ENCODE measurements around the gene PSEN2.

DNA sequence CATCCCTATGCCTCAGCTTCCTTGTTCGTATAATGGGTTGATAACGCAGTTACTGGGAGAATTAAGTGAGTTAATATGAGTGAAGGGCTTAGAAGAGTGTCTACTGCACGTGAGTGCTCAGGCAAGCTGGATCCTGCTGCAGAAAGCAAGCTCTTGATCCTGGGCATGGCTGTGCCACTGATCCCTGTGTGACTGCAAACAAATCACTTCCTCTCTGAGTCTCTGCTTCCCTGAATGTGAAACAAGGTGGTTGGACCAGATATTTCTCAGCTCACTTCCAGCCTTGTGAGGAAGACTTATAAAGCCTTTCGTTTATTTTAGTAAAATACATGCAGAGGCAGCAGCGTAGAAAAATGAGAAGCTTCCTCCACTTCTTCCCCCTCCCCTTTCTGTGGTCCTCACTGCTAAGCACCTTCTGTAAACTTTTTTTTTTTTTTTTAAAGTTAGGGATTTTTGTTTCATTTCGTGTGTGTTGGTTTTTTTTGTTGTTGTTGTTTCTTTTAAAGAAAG is 13.8 kb downstream of the PSEN2 start:
- TF ChIP-seq RBM34 (IDR thresholded peaks at IDR 0.05; ENCODE audit: borderline replicate concordance, insufficient read depth, low read length): no peak
- TF ChIP-seq ELF1 (tag; IDR thresholded peaks at IDR 0.05): no peak
- no peak for TF ChIP-seq ZNF224 (CRISPR knock-in tag; IDR thresholded peaks at IDR 0.05)
- no peak for TF ChIP-seq EZH2 (IDR thresholded peaks at IDR 0.05; ENCODE audit: borderline replicate concordance, low read depth, low read length)
- no peak for TF ChIP-seq ZNF133 (CRISPR knock-in tag; IDR thresholded peaks at IDR 0.05)
- TF ChIP-seq ZFX (CRISPR knock-in tag; IDR thresholded peaks at IDR 0.05): no peak
- TF ChIP-seq E2F3 (CRISPR knock-in tag; IDR thresholded peaks at IDR 0.05): no peak
- TF ChIP-seq CTCF (IDR thresholded peaks at IDR 0.05 in 2 of 3, conservative IDR thresholded peaks at IDR 0.05 in 1 of 3; ENCODE audit: insufficient read depth in 2 of 3, low read depth in 1 of 3, low read length in 3 of 3): no peak
- TF ChIP-seq FOXO4 (CRISPR knock-in tag; IDR thresholded peaks at IDR 0.05): no peak
- TF ChIP-seq GATA2 (CRISPR knock-in tag; IDR thresholded peaks at IDR 0.05): no peak
- no peak for TF ChIP-seq POLR2AphosphoS5 (IDR thresholded peaks at IDR 0.05; ENCODE audit: control insufficient read depth, insufficient read depth, low read depth, low read length)
